ENCODE measurements around the gene ART3.

Gene ART3

GRCh38 chr4:76125816-76126215 is 51.3 kb downstream of the ART3 start:
- TF ChIP-seq EZH2phosphoT487 (IDR thresholded peaks at IDR 0.05; ENCODE audit: borderline replicate concordance, low read length) (no peak), CTCF (IDR thresholded peaks at IDR 0.05; ENCODE audit: low read depth, low read length, poor library complexity, severe bottlenecking) (no peak)
- Histone ChIP-seq H3K9me2 (replicated peaks; ENCODE audit: control insufficient read depth, low read length) (no peaks in the 10 kb centered on the region), H4K20me1 (ENCODE audit: control insufficient read depth, insufficient read depth, low read depth, low read length) (no peaks in the 10 kb centered on the region), H3K9me3 (ENCODE audit: control insufficient read depth, insufficient read depth, low read length) (no peaks in the 10 kb centered on the region), H3K4me1 (ENCODE audit: control insufficient read depth, low read length) (no peaks in the 10 kb centered on the region), H3K4me3 (ENCODE audit: low read length) (no peak overlapping the region), H3K27me3 (ENCODE audit: control insufficient read depth, low read length) (no peaks in the 10 kb centered on the region), H3F3A (ENCODE audit: control insufficient read depth, insufficient read depth) (no peaks in the 10 kb centered on the region), H3K4me2 (ENCODE audit: low read length) (no peak overlapping the region), H3K79me2 (ENCODE audit: control insufficient read depth, low read length) (peaks cover 4% of the 10 kb centered on the region; the same call in 1 of the 2 replicates), H3K27ac (ENCODE audit: low read depth, low read length) (no peak overlapping the region), H3K36me3 (ENCODE audit: control insufficient read depth, low read length) (peaks cover 69% of the 10 kb centered on the region)

GRCh38 chr4:76127754-76128153 is 53.2 kb downstream of the ART3 start:
- Histone ChIP-seq H3K4me1 (ENCODE audit: control insufficient read depth, low read length) (no peaks in the 10 kb centered on the region), H3K79me2 (ENCODE audit: control insufficient read depth, low read length) (peaks cover 4% of the 10 kb centered on the region; the same call in 1 of the 2 replicates), H4K20me1 (ENCODE audit: control insufficient read depth, insufficient read depth, low read depth, low read length) (no peaks in the 10 kb centered on the region), H3F3A (ENCODE audit: control insufficient read depth, insufficient read depth) (peaks cover 2% of the 10 kb centered on the region; the same call in 1 of the 2 replicates), H3K9me3 (ENCODE audit: control insufficient read depth, insufficient read depth, low read length) (no peaks in the 10 kb centered on the region), H3K4me2 (ENCODE audit: low read length) (no peak overlapping the region), H3K27ac (ENCODE audit: low read depth, low read length) (no peak overlapping the region), H3K9me2 (replicated peaks; ENCODE audit: control insufficient read depth, low read length) (no peaks in the 10 kb centered on the region), H3K4me3 (ENCODE audit: low read length) (no peak overlapping the region), H3K36me3 (ENCODE audit: control insufficient read depth, low read length) (peaks cover 65% of the 10 kb centered on the region), H3K27me3 (ENCODE audit: control insufficient read depth, low read length) (no peaks in the 10 kb centered on the region)
- no peak for TF ChIP-seq CTCF (IDR thresholded peaks at IDR 0.05; ENCODE audit: low read depth, low read length, poor library complexity, severe bottlenecking)
- no peak for TF ChIP-seq EZH2phosphoT487 (IDR thresholded peaks at IDR 0.05; ENCODE audit: borderline replicate concordance, low read length)

- Histone ChIP-seq H3K79me2 (ENCODE audit: control insufficient read depth, low read length) (peaks cover 78% of the 10 kb centered on the region), H3K9me3 (ENCODE audit: control insufficient read depth, insufficient read depth, low read length) (no peaks in the 10 kb centered on the region), H3K4me3 (ENCODE audit: low read length) (no peak overlapping the region), H4K20me1 (ENCODE audit: control insufficient read depth, insufficient read depth, low read depth, low read length) (peaks cover 5% of the 10 kb centered on the region; the same call in 1 of the 2 replicates), H3K27me3 (ENCODE audit: control insufficient read depth, low read length) (no peaks in the 10 kb centered on the region), H3K9me2 (replicated peaks; ENCODE audit: control insufficient read depth, low read length) (no peaks in the 10 kb centered on the region), H3K27ac (ENCODE audit: low read depth, low read length) (no peak overlapping the region), H3K36me3 (ENCODE audit: control insufficient read depth, low read length) (peaks cover 81% of the 10 kb centered on the region), H3K4me1 (ENCODE audit: control insufficient read depth, low read length) (peaks cover 4% of the 10 kb centered on the region), H3F3A (ENCODE audit: control insufficient read depth, insufficient read depth) (no peaks in the 10 kb centered on the region), H3K4me2 (ENCODE audit: low read length) (no peak overlapping the region)
- TF ChIP-seq CTCF (IDR thresholded peaks at IDR 0.05; ENCODE audit: low read depth, low read length, poor library complexity, severe bottlenecking) (no peak), EZH2phosphoT487 (IDR thresholded peaks at IDR 0.05; ENCODE audit: borderline replicate concordance, low read length) (no peak)
These were observed 66.7 kb downstream of the ART3 start for GRCh38 chr4:76141241-76141640.

Data from DOHH2 (cell line).